ENCODE measurements around the gene EMX2.

The EMX2 gene

DNA sequence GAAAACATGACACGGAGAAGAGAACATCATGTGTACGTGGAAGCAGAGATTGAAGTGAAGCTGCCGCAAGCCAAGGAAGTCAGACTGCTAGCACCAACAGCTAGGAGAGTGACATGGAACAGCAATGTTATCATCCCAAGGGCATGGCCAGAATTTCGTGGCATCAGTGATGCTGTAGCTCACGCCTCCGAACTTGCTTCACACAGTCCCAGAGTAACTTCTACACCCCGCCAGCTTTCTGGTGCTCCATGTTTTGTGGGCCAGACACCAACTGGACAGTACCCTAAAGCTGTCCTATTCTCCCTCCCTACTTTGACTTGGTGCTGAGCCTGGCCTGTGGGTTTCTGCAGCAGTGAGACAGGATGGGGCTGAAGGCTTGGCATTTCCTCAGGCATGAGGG, 33.0 kb upstream of the EMX2 start:
- TF ChIP-seq, protein P1, sequence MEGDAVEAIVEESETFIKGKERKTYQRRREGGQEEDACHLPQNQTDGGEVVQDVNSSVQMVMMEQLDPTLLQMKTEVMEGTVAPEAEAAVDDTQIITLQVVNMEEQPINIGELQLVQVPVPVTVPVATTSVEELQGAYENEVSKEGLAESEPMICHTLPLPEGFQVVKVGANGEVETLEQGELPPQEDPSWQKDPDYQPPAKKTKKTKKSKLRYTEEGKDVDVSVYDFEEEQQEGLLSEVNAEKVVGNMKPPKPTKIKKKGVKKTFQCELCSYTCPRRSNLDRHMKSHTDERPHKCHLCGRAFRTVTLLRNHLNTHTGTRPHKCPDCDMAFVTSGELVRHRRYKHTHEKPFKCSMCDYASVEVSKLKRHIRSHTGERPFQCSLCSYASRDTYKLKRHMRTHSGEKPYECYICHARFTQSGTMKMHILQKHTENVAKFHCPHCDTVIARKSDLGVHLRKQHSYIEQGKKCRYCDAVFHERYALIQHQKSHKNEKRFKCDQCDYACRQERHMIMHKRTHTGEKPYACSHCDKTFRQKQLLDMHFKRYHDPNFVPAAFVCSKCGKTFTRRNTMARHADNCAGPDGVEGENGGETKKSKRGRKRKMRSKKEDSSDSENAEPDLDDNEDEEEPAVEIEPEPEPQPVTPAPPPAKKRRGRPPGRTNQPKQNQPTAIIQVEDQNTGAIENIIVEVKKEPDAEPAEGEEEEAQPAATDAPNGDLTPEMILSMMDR (IDR thresholded peaks at IDR 0.05; ENCODE audit: low read depth, low read length, missing control alignments) = no peak
- no peaks in the 10 kb centered on the region for H3K27me3 ChIP-seq (replicated peaks)
- in situ Hi-C loops (cut with HindIII; ENCODE audit: low pct_ligation_motif_present, low sequenced_read_pairs) = no loop called here
- no peak overlapping the region for H3K27ac ChIP-seq
- DNase-seq = no peak
- no peaks in the 10 kb centered on the region for H3K36me3 ChIP-seq (replicated peaks)
- H3K4me3 ChIP-seq (ENCODE audit: low read depth, low read length) = no peak overlapping the region

DNA sequence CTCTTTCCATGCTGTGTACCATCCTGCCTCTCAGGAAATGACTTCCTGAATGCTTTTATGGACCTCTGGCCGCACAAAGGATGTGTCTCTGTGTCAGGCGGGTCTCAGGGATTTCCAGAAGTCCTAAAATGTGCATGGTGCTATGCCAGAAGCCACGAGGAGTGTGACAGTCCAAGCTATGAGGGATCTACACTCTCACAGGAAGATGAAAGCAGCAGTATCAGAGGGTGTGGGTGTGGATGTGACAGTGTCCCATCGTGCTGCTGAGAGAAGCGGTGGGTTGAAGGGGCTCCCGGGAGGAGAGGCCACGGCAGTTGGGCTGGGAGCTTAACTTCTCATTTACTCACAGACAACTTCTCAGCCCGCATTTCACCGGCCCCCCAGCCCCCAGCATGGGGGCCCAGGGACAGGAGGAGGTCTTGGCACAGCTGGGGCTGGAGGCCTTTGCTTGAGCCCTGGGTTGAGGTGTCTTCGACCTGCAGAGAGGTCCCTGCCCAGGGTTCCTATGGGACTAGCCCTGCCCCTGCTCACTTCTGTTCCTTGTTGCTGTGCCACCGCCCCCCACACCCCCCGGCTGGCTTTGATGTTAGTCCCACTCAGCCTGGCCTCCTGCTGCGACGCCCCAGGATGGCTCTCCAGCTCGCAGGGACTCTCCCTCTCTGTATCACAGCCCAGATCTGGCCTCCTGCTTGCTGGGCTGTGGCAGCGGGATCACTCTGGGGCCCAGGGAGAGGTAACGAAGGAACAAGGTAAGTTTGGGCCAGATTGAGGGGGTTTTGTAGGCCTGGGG, 30.8 kb upstream of the EMX2 start:
- Histone ChIP-seq H3K4me3 (ENCODE audit: low read depth, low read length) (no peak overlapping the region), H3K36me3 (replicated peaks) (no peaks in the 10 kb centered on the region), H3K27me3 (replicated peaks) (no peaks in the 10 kb centered on the region), H3K27ac (no peak overlapping the region)
- in situ Hi-C loops (cut with HindIII; ENCODE audit: low pct_ligation_motif_present, low sequenced_read_pairs) = no loop called here
- DNase-seq = no peak
- TF ChIP-seq, protein P1 (IDR thresholded peaks at IDR 0.05; ENCODE audit: low read depth, low read length, missing control alignments) = no peak

DNA sequence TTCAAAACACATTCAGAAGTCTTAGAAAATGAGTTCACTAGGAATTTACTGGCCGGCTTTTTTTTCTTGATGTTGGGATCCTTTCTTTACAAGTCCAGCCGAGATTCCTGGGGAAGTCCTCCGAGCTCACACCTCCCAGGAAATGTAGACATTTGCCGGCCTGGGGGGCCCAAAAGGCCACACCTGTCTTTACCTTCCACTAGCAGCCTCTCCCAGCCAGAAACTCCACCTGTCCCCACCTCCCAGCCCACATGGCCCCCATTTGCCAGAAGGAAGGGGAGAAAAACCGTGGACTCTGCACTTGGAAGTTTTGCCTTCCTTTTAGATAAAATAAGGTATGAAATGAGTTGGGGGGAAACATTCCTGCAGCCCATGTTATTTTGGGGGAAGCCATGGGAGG, 27.6 kb upstream of the EMX2 start:
- TF ChIP-seq, protein P1 (IDR thresholded peaks at IDR 0.05; ENCODE audit: low read depth, low read length, missing control alignments) = no peak
- no peaks in the 10 kb centered on the region for H3K36me3 ChIP-seq (replicated peaks)
- in situ Hi-C loops (cut with HindIII; ENCODE audit: low pct_ligation_motif_present, low sequenced_read_pairs) = no loop called here
- no peak overlapping the region for H3K4me3 ChIP-seq (ENCODE audit: low read depth, low read length)
- DNase-seq = no peak
- H3K27me3 ChIP-seq (replicated peaks) = no peaks in the 10 kb centered on the region
- no peak overlapping the region for H3K27ac ChIP-seq

DNA sequence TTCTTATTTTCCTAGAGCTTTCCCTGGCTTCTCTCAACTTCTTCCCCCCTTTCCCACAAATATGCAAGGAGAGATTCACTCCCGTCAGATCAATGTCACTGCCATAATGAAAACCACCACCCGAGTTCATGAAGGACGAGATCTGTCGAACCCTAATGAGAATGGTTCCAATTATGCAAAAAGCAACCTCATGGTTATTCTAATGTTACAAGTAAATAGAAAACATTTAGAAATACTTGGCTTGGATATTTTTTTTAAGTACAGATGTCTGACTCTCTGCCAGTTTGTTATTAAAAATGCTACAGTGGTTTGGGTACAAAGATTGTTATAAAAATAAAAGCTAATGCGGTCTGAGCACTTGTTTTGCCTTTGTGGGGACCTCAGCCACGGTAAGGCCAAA, 25.9 kb upstream of the EMX2 start:
- no peak for DNase-seq
- Histone ChIP-seq H3K27ac (no peak overlapping the region), H3K36me3 (replicated peaks) (no peaks in the 10 kb centered on the region), H3K27me3 (replicated peaks) (no peaks in the 10 kb centered on the region), H3K4me3 (ENCODE audit: low read depth, low read length) (no peak overlapping the region)
- in situ Hi-C loops (cut with HindIII; ENCODE audit: low pct_ligation_motif_present, low sequenced_read_pairs) = no loop called here
- TF ChIP-seq, protein P1 (IDR thresholded peaks at IDR 0.05; ENCODE audit: low read depth, low read length, missing control alignments) = no peak

DNA sequence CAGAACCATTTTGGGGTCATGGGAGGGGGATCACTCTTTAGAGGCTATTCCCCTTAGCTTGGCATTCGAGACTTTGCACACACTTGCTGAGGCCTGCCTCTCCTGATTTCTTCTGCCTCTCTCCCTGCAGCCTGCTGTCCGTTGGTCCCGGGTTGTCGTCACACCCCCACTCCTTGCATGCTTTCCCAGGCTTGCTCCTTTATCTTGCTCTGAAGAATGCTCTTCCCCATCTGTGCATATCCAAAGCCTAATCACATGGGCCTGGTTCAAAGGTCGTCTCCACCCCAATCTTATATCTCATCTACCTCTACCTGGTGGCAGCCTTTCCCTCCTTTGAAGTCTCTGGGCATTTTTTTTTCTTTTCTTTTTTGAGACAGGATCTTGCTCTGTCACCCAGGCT, 24.3 kb upstream of the EMX2 start:
- H3K27me3 ChIP-seq (replicated peaks) = no peaks in the 10 kb centered on the region

More for the DNA sequence above, 24.3 kb upstream of the EMX2 start:
- H3K27ac ChIP-seq = no peak overlapping the region
- TF ChIP-seq, protein P1 (IDR thresholded peaks at IDR 0.05; ENCODE audit: low read depth, low read length, missing control alignments) = no peak
- no peaks in the 10 kb centered on the region for H3K36me3 ChIP-seq (replicated peaks)
- in situ Hi-C loops (cut with HindIII; ENCODE audit: low pct_ligation_motif_present, low sequenced_read_pairs) = no loop called here
- no peak overlapping the region for H3K4me3 ChIP-seq (ENCODE audit: low read depth, low read length)
- DNase-seq = no peak
